Stimulated activated CD4-positive, alpha-beta T cell treated with anti-CD3 and anti-CD28 coated beads, Interleukin-1b, Interleukin-23, amount 100 ng/mL, for 1 hour (primary cell): ENCODE measurements around the gene RNF113B.

Source experiments
- DNase-seq, 2 donors: peaks; one replicate each; pipeline ENCODE4 v3.0.0-alpha.2; 2020; ENCODE audit warnings: low read depth in 2 of 2

The RNF113B gene

DNA sequence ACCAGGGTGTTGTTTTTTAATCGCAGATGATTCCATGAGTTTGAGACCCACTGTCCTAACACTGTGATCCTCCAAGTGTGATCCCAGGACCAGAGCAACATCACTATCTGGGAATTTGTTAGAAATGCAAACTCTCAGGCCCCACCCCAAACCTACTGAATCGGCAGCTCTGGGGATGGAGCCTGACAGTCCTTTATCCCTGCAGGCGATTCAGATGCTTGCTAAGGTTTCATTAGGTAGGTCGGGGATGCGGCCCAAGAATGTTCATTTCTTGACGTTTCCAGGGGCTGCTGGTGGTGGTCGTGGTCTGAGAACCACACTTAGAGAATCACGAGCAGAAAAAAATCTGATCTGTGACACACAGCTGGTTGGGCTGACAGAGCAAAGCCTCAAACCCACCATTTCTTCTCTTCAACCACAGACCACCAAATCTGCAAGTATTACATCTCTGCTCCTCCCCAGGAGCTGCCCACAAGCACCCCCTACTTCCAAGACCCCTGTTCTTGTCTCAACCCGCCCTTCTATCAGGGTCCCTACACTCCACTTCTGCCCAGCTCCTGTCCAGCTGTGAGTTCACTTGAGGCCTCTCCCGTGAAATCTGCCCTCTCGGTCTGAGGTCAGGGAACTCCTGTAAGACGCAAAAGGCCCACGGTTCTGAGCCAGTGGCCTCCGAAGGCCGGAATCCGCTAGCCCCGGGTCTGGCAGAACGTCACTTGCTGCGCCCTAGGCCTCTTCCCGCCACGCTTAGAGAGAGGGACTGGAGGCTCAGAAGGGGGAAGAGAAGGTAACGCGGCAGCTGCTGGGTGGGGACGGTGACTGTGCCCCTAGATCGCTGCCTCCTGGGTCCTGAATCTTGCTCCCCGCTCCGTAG, 35.3 kb downstream of the RNF113B start:
- no peak for DNase-seq

DNA sequence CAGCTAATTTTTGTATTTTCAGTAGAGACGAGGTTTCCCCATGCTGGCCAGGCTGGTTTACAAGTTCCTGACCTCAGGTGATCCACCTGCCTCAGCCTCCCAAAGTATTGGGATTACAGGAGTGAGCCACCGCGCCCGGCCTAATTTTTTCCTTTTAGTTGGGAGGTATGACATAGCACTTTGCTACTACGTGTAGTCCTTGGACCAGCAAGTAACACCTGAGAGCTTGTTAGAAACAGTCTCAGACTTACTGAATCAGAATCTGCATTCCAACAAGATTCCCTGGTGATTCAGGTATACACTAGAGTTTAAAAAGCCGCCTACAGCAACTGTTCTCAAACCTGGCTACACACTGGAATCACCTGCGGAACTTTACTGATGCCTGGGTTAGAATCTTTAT, 36.0 kb downstream of the RNF113B start:
- no peak for DNase-seq

DNA sequence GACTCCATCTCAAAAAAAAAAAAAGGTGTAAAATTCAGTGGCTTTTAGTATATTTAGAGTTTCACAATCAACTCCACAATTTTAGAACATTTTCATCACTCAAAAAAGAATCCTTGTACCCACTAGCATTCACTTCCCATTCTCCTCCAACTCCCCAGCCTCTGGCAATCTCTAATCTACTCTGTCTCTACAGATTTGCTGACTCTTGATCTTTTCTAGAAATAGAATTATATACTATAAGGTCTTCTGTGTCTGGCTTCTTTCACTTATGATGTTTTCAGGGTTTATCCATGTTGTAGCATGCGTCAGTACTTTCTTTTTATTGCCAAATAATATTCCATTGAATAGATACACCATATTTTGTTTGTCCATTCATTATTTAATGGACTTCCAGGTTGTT, 42.2 kb downstream of the RNF113B start:
- no peak for DNase-seq

DNA sequence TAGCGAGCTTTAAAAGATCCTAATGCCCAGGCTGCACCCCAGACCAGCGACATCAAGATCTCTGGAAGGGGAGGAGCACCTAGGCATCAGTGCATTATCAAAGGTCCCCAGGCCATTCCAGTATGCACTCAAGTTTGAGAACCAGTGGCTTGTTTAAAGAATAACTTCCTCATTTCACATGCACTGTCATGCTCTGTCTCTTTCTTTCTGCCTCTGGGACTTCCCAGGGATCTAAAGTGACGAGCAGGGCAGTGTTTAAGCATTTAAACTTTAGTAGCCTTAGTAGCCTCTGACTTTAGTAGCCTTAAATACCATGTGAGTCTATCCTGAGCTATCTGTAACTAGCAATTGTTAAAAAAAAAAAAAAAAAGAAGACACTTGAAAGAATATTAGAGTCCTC, 43.1 kb downstream of the RNF113B start:
- DNase-seq = no peak

DNA sequence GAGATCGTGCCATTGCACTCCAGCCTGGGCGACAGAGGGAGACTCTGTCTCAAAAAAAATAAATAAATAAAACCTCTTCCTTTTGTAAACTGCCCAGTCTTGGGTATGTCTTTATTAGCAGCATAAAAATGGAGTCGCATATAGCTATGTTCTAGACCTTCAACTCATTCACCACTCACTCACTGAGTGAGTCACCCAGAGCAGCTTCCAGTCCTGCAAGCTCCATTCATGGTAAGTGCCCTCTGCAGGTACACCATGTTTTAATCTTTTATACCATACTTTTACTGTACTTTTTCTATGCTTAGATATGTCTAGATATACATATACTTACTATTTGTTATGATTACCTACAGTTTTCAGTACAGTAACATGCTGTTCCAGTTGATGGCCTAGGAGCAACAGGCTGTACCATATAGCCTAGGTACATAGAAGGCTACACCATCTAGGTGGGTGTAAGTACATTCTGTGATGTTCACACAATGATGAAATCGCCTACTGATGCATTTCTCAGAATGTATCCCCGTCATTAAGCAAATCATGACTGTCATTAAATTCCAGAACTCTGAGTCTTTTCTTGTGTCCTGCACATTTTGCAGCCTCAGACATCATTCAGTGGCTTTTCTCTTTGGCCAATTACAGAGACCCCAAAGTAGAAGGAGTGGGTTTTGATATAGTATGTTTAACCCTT, 47.9 kb downstream of the RNF113B start:
- DNase-seq = no peak
